Esophagus muscularis mucosa (tissue), 4 donors: ENCODE data around the gene SLC23A2. TPM values are rescaled to one million over a fixed set of nuclear protein-coding genes. Genes with fewer than 3 reads are reported as not detected.
A peak's percentile ranks its signal among the peaks of the same experiment; 100 is the strongest.

ENCODE experiments used
- DNase-seq: peaks from one replicate; pipeline ENCODE4 v3.0.0-alpha.2; 2017; ENCODE audit errors: extremely low spot score
- H3K27ac ChIP-seq, 4 donors: fragments of 200-600 bp; sonication (generic); replicated peaks in 1 of 4; 1 replicate in 3 of 4; 2 replicates in 1 of 4; pipeline ENCODE4 v1.5.1; 2016 to 2019; ENCODE audit warnings: mild to moderate bottlenecking in 1 of 4
- H3K27me3 ChIP-seq, 4 donors: fragments of 200-600 bp; sonication (generic); one replicate each; pipeline versions ENCODE4 v1.5.1 to v1.6.0; 2016 to 2019
- H3K36me3 ChIP-seq, 4 donors: fragments of 200-600 bp; sonication (generic); one replicate each; pipeline ENCODE4 v1.5.1; 2016 to 2019
- H3K4me1 ChIP-seq, 4 donors: fragments of 200-600 bp; sonication (generic); one replicate each; pipeline ENCODE4 v1.5.1; 2016 to 2019
- H3K4me3 ChIP-seq, 4 donors: fragments of 200-600 bp; sonication (generic); 1 replicate in 2 of 4; 2 replicates in 2 of 4; pipeline ENCODE4 v1.5.1; 2016 to 2019; ENCODE audit warnings: mild to moderate bottlenecking in 4 of 4, moderate library complexity in 1 of 4
- H3K9me3 ChIP-seq, 4 donors: fragments of 200-600 bp; sonication (generic); 1 replicate in 3 of 4; 2 replicates in 1 of 4; pipeline ENCODE4 v1.5.1; 2016 to 2019
- EP300 ChIP-seq: sonication (generic); formaldehyde crosslinking; IDR thresholded peaks from one replicate; pipeline ENCODE4 v1.6.1; 2017; ENCODE audit warnings: antibody characterized with exemption
- POLR2A ChIP-seq: fragments of 450-650 bp; IDR thresholded peaks from one replicate; pipeline ENCODE4 v1.6.1; 2017; ENCODE audit warnings: antibody characterized with exemption, moderate library complexity, mild to moderate bottlenecking, low read depth
- POLR2AphosphoS5 ChIP-seq, 2 donors: sonication (generic); formaldehyde crosslinking; IDR thresholded peaks; one replicate each; pipeline ENCODE4 v1.6.1; 2017; ENCODE audit warnings: antibody characterized with exemption in 2 of 2
- WGBS: methylation state at CpG from one replicate; pipeline ENCODE4 v1.1.5; 2018; 5-methylcytosine and 5-hydroxymethylcytosine counted together
- intact Hi-C: fragments of 100-400 bp; cut with DNase I; formaldehyde crosslinking; loops from one replicate; pipeline ENCODE4 v1.15.1; 2023
- total RNA-seq, 4 donors: library from RNA; depleted of rRNA; stranded (reverse); fragments of >200 nt; gene quantifications; one replicate each; pipeline versions ENCODE4 v1.1.0 to v1.2.1, GENCODE V29; 2016
- TF ChIP-seq, protein P1 (sequence below), 3 experiments: fragments of 200-600 bp in 2 of 3; fragments of 450-650 bp in 1 of 3; sonication (generic) in 2 of 3; IDR thresholded peaks; one replicate each; pipeline ENCODE4 v1.5.1; 2017 to 2019; ENCODE audit warnings: antibody characterized with exemption in 3 of 3, mild to moderate bottlenecking in 2 of 3, moderate library complexity in 1 of 3

The SLC23A2 gene
- total RNA-seq, 4 donors from 2014 or later: 8.7 to 16.0 (median 12.2) TPM

DNA sequence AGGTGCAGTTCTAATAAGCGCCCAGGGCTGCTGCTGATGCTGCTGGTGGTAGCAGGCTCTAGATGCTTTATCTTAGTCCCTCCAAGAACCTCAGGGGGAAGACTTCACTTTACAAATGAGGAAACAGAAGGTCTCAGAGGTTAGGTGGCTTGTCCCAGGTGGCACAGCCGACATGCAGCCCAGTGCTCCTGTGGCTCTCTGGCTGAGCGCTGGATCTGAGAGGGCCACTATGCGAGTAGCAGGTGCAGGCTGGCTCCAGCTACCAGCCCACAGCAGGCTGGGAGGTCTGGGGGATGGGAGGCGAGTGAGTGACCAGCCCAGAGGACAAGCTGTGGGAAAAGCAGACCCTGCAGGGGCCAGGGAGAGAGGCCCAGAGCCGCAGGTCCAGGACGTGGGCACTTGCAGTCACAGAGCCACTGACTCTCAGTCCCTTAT is 188.7 kb downstream of the SLC23A2 start:
- WGBS: 90% methylated on average over 2 of the region's 7 CpGs
- intact Hi-C loops: no loop called here
- H3K9me3 ChIP-seq: no peaks in the 10 kb centered on the region
- peaks cover 0 to 9% (median 2%) of the 10 kb centered on the region in 4 donors for H3K36me3 ChIP-seq
- no peaks in the 10 kb centered on the region for H3K27me3 ChIP-seq
- no peak for DNase-seq
- peak overlapping the region; percentile 52 to 70 (median 70) for H3K27ac ChIP-seq
- H3K4me3 ChIP-seq: no peak overlapping the region
- TF ChIP-seq POLR2AphosphoS5 (IDR thresholded peaks at IDR 0.05) (no peak), EP300 (no peak), POLR2A (no peak)
- TF ChIP-seq, protein P1, sequence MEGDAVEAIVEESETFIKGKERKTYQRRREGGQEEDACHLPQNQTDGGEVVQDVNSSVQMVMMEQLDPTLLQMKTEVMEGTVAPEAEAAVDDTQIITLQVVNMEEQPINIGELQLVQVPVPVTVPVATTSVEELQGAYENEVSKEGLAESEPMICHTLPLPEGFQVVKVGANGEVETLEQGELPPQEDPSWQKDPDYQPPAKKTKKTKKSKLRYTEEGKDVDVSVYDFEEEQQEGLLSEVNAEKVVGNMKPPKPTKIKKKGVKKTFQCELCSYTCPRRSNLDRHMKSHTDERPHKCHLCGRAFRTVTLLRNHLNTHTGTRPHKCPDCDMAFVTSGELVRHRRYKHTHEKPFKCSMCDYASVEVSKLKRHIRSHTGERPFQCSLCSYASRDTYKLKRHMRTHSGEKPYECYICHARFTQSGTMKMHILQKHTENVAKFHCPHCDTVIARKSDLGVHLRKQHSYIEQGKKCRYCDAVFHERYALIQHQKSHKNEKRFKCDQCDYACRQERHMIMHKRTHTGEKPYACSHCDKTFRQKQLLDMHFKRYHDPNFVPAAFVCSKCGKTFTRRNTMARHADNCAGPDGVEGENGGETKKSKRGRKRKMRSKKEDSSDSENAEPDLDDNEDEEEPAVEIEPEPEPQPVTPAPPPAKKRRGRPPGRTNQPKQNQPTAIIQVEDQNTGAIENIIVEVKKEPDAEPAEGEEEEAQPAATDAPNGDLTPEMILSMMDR (IDR thresholded peaks at IDR 0.05): no peak
- peaks cover 18 to 71% (median 57%) of the 10 kb centered on the region in 4 donors for H3K4me1 ChIP-seq

DNA sequence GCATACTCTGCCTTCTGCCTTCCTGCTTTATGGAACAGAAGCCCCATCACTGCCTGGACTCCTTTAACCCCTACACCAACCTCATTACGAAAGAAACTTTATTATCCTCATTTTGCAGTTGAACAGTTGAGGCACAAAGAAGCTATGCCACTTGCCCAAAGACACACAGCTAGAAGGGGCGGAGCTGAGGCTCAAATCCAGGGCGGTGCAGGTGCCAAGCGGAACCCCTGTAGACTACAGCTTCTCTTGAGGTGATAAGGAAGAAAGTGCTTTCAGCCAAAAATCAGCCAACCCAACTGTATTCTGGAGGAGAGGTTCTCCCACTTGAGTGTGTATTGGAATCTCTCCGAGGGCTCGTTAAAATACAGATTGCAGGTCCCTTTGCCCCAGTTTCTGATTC is 189.1 kb downstream of the SLC23A2 start:
- Histone ChIP-seq H3K36me3 (peaks cover 0 to 9% (median 2%) of the 10 kb centered on the region in 4 donors), H3K9me3 (no peaks in the 10 kb centered on the region), H3K27ac (peak overlapping the region; percentile 52 to 70 (median 70)), H3K27me3 (no peaks in the 10 kb centered on the region), H3K4me3 (no peak overlapping the region), H3K4me1 (peaks cover 18 to 70% (median 61%) of the 10 kb centered on the region in 4 donors)
- no peak for DNase-seq
- TF ChIP-seq POLR2A (no peak), EP300 (no peak), POLR2AphosphoS5 (IDR thresholded peaks at IDR 0.05) (no peak)
- TF ChIP-seq, protein P1 (IDR thresholded peaks at IDR 0.05): no peak
- 77% methylated on average over 6 of the region's 6 CpGs for WGBS
- intact Hi-C loops: no loop called here

DNA sequence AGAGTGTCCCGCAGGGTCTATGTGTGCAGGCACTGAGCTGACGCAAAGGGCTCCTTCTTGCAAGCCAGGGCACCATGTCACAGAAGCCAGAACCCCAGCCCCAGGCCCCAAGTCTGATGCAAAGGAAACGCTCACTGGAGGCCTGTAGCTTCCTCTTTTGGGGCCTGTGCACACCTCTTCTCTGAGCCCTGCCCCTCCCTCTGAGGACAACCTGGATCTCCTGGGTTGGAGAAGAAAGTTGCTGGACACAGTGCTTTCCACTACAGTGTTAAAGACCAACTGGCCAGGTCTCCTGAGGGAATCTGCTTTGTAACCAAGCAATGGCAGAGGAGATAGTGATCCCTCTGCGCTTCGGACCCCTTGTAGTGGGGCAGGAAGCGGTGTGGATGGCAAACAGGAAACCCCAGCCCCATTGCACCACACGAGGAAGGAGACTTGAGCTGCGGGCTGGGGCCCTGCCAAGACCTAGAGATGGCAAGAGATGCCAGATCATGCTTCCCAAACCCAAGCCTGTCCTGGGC is 189.6 kb downstream of the SLC23A2 start:
- no peak for DNase-seq
- TF ChIP-seq POLR2AphosphoS5 (IDR thresholded peaks at IDR 0.05) (no peak), EP300 (no peak), POLR2A (no peak)
- TF ChIP-seq, protein P1 (IDR thresholded peaks at IDR 0.05): no peak
- no peaks in the 10 kb centered on the region for H3K9me3 ChIP-seq
- intact Hi-C loops: no loop called here
- H3K27me3 ChIP-seq: no peaks in the 10 kb centered on the region
- H3K4me3 ChIP-seq: no peak overlapping the region
- peaks cover 0 to 9% (median 2%) of the 10 kb centered on the region in 4 donors for H3K36me3 ChIP-seq
- H3K4me1 ChIP-seq: peaks cover 18 to 74% (median 63%) of the 10 kb centered on the region in 4 donors
- H3K27ac ChIP-seq: peak overlapping the region; percentile 52 to 70 (median 70)
- 59% methylated on average over 6 of the region's 8 CpGs for WGBS

DNA sequence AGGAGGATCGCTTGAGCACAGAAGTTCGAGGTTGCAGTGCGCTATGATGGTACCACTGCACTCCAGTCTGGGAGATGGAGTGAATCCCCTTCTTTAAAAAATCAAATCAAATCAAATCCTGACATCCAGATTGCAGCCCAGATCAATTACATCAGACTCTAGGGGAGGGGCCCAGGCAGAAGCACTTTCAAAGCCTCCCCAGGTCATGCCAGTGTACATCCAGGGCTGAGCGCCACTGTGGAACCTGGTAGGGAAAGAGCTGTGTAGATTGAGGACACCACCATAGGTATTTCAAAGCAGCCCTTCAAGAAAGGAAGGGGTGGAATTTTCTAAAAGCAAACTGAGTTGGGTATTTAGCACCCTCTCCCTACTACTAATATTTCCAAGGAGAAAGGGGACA is 190.1 kb downstream of the SLC23A2 start:
- intact Hi-C loops: no loop called here
- Histone ChIP-seq H3K4me1 (peaks cover 18 to 79% (median 67%) of the 10 kb centered on the region in 4 donors), H3K27ac (peak overlapping the region in 3 of 4 donors; percentile 35 to 70 (median 40)), H3K36me3 (peaks cover 0 to 9% (median 2%) of the 10 kb centered on the region in 4 donors), H3K27me3 (no peaks in the 10 kb centered on the region), H3K9me3 (no peaks in the 10 kb centered on the region), H3K4me3 (no peak overlapping the region)
- TF ChIP-seq, protein P1 (IDR thresholded peaks at IDR 0.05): no peak
- no peak for TF ChIP-seq POLR2AphosphoS5 (IDR thresholded peaks at IDR 0.05)
- TF ChIP-seq EP300: no peak
- no peak for TF ChIP-seq POLR2A
- no peak for DNase-seq
- 95% methylated on average over 4 of the region's 4 CpGs for WGBS
